ENCODE measurements around the gene CCDC167. TPM values are rescaled to one million over a fixed set of nuclear protein-coding genes. Genes with fewer than 3 reads are reported as not detected.

The CCDC167 gene
- total and polyA plus RNA-seq, 2 of the 8 experiments (the other 6 are each of a cell fraction or from before 2014, with no cell fraction given), result 11.0 to 26.5 TPM

DNA sequence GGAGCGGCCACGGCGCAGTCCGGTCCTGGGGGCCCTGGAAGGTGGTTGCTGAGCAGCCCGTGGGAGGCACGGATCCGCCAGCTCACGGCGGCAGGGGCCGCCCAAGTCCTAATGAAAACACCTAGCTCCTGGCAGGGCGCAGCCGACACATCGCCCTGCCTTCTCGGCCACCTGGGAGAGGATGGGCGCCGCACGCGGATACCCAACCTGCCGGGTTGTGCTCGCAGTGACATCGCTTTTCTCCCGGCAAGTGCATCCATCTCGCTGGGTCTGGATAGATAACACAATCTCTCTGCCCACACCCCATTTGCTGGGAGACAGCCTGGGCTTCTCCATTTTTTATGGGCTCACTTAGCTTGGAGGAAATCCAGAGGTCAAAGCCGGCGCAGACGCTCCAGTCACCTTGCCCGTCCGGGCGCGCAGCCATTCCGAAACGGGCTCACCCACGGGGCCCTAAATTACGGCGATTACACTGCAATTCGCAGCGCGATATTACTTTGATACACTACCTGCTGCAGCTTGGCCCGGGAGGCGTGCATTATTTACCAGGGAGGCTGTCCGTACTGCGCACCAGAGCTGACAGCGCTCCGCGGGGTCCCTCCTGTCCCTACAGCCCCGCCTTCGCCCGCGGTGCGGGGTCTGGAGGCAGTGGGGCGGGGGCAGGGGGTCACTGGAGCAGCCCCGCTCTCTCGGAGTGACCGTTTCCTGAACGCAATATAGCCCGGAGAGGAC, 36.2 kb upstream of the CCDC167 start (continued):
- TF ChIP-seq, protein P1, sequence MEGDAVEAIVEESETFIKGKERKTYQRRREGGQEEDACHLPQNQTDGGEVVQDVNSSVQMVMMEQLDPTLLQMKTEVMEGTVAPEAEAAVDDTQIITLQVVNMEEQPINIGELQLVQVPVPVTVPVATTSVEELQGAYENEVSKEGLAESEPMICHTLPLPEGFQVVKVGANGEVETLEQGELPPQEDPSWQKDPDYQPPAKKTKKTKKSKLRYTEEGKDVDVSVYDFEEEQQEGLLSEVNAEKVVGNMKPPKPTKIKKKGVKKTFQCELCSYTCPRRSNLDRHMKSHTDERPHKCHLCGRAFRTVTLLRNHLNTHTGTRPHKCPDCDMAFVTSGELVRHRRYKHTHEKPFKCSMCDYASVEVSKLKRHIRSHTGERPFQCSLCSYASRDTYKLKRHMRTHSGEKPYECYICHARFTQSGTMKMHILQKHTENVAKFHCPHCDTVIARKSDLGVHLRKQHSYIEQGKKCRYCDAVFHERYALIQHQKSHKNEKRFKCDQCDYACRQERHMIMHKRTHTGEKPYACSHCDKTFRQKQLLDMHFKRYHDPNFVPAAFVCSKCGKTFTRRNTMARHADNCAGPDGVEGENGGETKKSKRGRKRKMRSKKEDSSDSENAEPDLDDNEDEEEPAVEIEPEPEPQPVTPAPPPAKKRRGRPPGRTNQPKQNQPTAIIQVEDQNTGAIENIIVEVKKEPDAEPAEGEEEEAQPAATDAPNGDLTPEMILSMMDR (IDR thresholded peaks at IDR 0.05; ENCODE audit: control extremely low read depth in 1 of 3, insufficient read depth in 1 of 3, low read depth in 1 of 3, low read length in 3 of 3), result peak in 2 of 3 experiments; percentile 14 to 17; a peak in 2 of 4 replicates
- peak; percentile 18; the same call in 1 of the 2 replicates for TF ChIP-seq TBP (IDR thresholded peaks at IDR 0.05; ENCODE audit: low read depth, low read length)
- TF ChIP-seq RNF2 (IDR thresholded peaks at IDR 0.05; ENCODE audit: borderline replicate concordance, low read depth, low read length, missing control alignments, poor library complexity, severe bottlenecking), result peak; percentile 21
- no peak for TF ChIP-seq SP1 (IDR thresholded peaks at IDR 0.05; ENCODE audit: low read depth, low read length)
